ENCODE data around the gene SLC26A6. TPM values are rescaled to one million over a fixed set of nuclear protein-coding genes. Genes with fewer than 3 reads are reported as not detected.

Gene SLC26A6
- polyA plus RNA-seq, 1 donor (not counting 4 experiments of a cell fraction or from before 2014, with no cell fraction given): 24.9 TPM

DNA sequence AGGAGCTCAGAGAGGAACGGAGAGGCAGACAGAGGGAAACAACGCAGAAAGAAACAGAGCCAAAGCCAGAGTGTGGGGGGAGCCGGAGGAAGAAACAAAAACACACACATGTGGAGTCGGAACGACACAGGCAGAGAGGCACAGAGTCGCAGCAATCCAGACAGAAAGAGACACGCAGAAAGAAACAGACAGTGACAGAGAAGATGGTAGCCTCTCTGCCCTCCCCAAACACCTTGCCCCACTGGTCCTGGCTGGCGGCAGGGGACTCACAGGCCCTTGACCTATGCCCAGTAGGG is 48.7 kb upstream of the SLC26A6 start:
- H3K9ac ChIP-seq (ENCODE audit: control insufficient read depth, extremely low read depth, insufficient read depth, low read length): no peak overlapping the region
- H3K4me3 ChIP-seq (ENCODE audit: control insufficient read depth in 2 of 3, extremely low read depth in 1 of 3, insufficient read depth in 2 of 3, low read depth in 1 of 3, low read length in 3 of 3): no peak overlapping the region
- peak overlapping the region; percentile 98 for H3K4me2 ChIP-seq (ENCODE audit: control insufficient read depth, extremely low read depth, insufficient read depth, low read depth, low read length)
- no peaks in the 10 kb centered on the region for H3K9me1 ChIP-seq (ENCODE audit: control insufficient read depth, extremely low read depth, insufficient read depth, low read length)
- H3K4me1 ChIP-seq (ENCODE audit: control insufficient read depth, extremely low read depth, insufficient read depth, low read length): peaks cover 40% of the 10 kb centered on the region
- dilution Hi-C loops (cut with MboI; ENCODE audit: extremely low pct_ligation_motif_present, low sequenced_read_pairs): no loop called here
- H3K27me3 ChIP-seq (ENCODE audit: control insufficient read depth, extremely low read depth, insufficient read depth, low read length): no peaks in the 10 kb centered on the region
- no peak for TF ChIP-seq CTCF (optimal IDR thresholded peaks at IDR 0.05 in 1 of 3, IDR thresholded peaks at IDR 0.05 in 1 of 3, conservative IDR thresholded peaks at IDR 0.05 in 1 of 3; ENCODE audit: extremely low read depth in 1 of 3, insufficient read depth in 2 of 3, low read length in 3 of 3)
- TF ChIP-seq EZH2 (IDR thresholded peaks at IDR 0.05; ENCODE audit: low read length): no peak
- H4K20me1 ChIP-seq (ENCODE audit: control insufficient read depth, extremely low read depth, insufficient read depth, low read length): no peaks in the 10 kb centered on the region
- H3K36me3 ChIP-seq (ENCODE audit: control insufficient read depth in 2 of 2, extremely low read depth in 1 of 2, insufficient read depth in 2 of 2, low read length in 2 of 2): peaks cover 18 to 36% of the 10 kb centered on the region in 2 experiments
- no peak overlapping the region for H3K27ac ChIP-seq (ENCODE audit: control insufficient read depth, insufficient read depth, low read length)
- DNase-seq (ENCODE audit: low read depth, low spot score) (no peak), FAIRE-seq (no peak)
- peaks cover 17% of the 10 kb centered on the region for H3K79me2 ChIP-seq (ENCODE audit: control insufficient read depth, insufficient read depth, low read length)
- H2AFZ ChIP-seq (ENCODE audit: control insufficient read depth, low read length): no peak overlapping the region
- H3K9me3 ChIP-seq (ENCODE audit: control insufficient read depth, low read depth, low read length): no peaks in the 10 kb centered on the region

GRCh38 chr3:48682786-48683185 is 47.5 kb upstream of the SLC26A6 start:
- H3K4me1 ChIP-seq (ENCODE audit: control insufficient read depth, extremely low read depth, insufficient read depth, low read length): peaks cover 40% of the 10 kb centered on the region
- H3K9ac ChIP-seq (ENCODE audit: control insufficient read depth, extremely low read depth, insufficient read depth, low read length): no peak overlapping the region
- no peaks in the 10 kb centered on the region for H3K27me3 ChIP-seq (ENCODE audit: control insufficient read depth, extremely low read depth, insufficient read depth, low read length)
- peaks cover 17% of the 10 kb centered on the region for H3K79me2 ChIP-seq (ENCODE audit: control insufficient read depth, insufficient read depth, low read length)
- no peak for TF ChIP-seq EZH2 (IDR thresholded peaks at IDR 0.05; ENCODE audit: low read length)
- TF ChIP-seq CTCF (optimal IDR thresholded peaks at IDR 0.05 in 1 of 3, IDR thresholded peaks at IDR 0.05 in 1 of 3, conservative IDR thresholded peaks at IDR 0.05 in 1 of 3; ENCODE audit: extremely low read depth in 1 of 3, insufficient read depth in 2 of 3, low read length in 3 of 3): no peak
- H3K36me3 ChIP-seq (ENCODE audit: control insufficient read depth in 2 of 2, extremely low read depth in 1 of 2, insufficient read depth in 2 of 2, low read length in 2 of 2): peaks cover 8 to 34% of the 10 kb centered on the region in 2 experiments
- no peaks in the 10 kb centered on the region for H3K9me1 ChIP-seq (ENCODE audit: control insufficient read depth, extremely low read depth, insufficient read depth, low read length)
- dilution Hi-C loops (cut with MboI; ENCODE audit: extremely low pct_ligation_motif_present, low sequenced_read_pairs): no loop called here
- H4K20me1 ChIP-seq (ENCODE audit: control insufficient read depth, extremely low read depth, insufficient read depth, low read length): no peaks in the 10 kb centered on the region
- no peak overlapping the region for H2AFZ ChIP-seq (ENCODE audit: control insufficient read depth, low read length)
- DNase-seq (ENCODE audit: low read depth, low spot score): no peak
- H3K4me2 ChIP-seq (ENCODE audit: control insufficient read depth, extremely low read depth, insufficient read depth, low read depth, low read length): no peak overlapping the region
- H3K27ac ChIP-seq (ENCODE audit: control insufficient read depth, insufficient read depth, low read length): no peak overlapping the region
- no peak overlapping the region for H3K4me3 ChIP-seq (ENCODE audit: control insufficient read depth in 2 of 3, extremely low read depth in 1 of 3, insufficient read depth in 2 of 3, low read depth in 1 of 3, low read length in 3 of 3)
- no peaks in the 10 kb centered on the region for H3K9me3 ChIP-seq (ENCODE audit: control insufficient read depth, low read depth, low read length)
- no peak for FAIRE-seq

All from keratinocyte (primary cell).